ENCODE measurements around the gene SMAD7. TPM values are rescaled to one million over a fixed set of nuclear protein-coding genes. Genes with fewer than 3 reads are reported as not detected.

The SMAD7 gene
- total RNA-seq, 4 donors from 2014 or later = 19.4 to 77.6 (median 30.0) TPM

DNA sequence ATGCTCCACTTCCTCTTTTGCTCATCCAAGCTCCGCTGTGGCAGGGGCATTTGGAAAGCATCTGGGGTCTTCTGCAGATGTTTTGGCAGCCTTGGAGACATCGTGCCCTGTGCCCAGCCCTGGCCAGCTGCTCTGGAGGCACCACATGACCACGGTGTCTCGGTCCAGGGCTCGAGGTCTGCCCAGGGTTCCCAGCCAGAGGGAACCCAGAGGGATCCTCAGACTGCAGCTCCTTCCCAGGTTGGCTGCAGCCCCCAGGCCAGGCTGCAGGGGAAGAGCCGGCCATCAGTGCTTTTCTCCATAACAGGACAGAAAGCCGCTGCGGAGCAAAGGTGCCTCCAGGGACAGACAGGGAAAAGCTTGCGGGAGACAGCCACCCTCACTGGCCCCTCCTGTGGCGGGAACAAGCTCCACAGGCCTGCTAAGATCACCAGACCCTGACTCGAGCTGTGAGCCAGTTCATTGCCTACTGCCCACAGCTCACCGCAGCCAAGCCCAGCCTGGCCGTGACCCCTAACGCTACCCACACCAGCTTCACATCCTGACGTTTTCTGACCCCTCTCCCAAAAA, 74.7 kb downstream of the SMAD7 start:
- TF ChIP-seq, protein P1, sequence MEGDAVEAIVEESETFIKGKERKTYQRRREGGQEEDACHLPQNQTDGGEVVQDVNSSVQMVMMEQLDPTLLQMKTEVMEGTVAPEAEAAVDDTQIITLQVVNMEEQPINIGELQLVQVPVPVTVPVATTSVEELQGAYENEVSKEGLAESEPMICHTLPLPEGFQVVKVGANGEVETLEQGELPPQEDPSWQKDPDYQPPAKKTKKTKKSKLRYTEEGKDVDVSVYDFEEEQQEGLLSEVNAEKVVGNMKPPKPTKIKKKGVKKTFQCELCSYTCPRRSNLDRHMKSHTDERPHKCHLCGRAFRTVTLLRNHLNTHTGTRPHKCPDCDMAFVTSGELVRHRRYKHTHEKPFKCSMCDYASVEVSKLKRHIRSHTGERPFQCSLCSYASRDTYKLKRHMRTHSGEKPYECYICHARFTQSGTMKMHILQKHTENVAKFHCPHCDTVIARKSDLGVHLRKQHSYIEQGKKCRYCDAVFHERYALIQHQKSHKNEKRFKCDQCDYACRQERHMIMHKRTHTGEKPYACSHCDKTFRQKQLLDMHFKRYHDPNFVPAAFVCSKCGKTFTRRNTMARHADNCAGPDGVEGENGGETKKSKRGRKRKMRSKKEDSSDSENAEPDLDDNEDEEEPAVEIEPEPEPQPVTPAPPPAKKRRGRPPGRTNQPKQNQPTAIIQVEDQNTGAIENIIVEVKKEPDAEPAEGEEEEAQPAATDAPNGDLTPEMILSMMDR (IDR thresholded peaks at IDR 0.05; ENCODE audit: low read depth) = no peak

DNA sequence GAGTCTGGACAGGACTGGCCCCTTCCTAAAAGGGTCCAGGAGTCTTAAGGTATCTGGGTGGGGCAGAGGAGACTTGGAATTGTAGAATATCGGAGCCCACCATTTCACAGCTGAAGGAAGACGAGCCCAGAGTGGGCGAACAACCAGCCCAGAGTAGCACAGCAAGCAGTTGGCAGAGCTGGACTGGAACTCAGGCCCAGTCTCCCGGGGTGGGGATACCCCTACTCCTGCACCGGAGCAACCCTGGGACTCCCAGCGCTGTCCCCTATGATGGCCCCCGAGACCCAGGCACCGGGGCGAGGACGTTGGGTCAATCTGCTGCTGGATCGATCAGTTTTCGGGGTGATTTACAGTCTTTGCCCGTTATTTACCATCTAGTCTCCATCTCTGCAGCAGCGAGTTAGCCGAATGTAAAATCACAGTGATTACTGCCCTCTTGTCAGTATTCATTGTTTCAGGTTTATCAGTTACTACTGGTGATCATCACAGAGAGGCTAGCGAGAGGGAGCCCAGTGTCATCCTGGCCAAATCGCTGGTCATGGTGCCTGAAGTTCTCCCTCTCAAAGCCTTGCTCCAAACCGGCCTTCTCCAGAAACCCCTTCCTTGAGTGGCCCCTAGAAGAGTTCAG, 75.3 kb downstream of the SMAD7 start:
- TF ChIP-seq, protein P1 (IDR thresholded peaks at IDR 0.05; ENCODE audit: low read depth) = no peak

DNA sequence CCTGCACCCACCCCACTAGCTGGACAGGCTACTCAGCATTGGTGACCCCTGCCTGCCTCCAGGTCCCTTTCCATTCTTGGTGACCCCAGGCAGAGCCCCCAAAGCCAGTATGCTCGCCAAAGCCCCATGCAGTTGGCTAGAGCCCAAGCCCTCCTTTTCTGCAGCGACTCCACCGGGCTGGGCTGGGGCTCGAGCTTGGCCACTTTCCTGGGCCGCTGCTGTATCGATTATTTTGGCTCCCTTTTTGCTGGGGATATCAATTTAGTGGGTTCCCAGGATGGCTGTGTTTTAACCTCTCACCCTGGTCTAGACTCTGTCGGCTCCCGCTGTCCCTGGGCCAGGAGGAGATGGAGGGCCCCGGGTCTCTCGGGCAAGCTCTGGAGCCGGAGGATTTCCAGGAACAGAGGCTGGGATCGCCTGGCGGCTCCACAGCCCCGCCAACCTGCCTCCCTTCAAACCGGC, 76.0 kb downstream of the SMAD7 start:
- TF ChIP-seq, protein P1 (IDR thresholded peaks at IDR 0.05; ENCODE audit: low read depth) = no peak

DNA sequence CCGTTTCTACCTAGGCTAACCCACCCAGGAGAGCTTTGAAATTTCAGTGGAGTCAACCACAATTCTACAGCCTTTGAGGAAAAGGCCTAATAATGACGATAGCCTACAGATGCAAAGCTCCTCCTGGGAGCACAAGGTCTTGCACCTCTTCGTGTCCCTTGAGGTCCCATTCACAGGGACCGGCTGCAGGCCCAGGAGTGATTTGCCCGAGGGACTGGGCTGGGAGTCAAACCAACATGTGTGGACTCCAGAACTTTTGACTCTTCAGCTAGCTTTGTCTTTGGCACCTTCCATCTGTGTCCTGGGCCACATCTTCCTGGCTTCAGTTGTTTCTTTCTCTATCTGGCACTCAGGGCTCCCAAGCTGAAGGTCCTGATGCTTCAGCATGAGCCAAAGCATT, 76.5 kb downstream of the SMAD7 start:
- TF ChIP-seq, protein P1 (IDR thresholded peaks at IDR 0.05; ENCODE audit: low read depth) = no peak

DNA sequence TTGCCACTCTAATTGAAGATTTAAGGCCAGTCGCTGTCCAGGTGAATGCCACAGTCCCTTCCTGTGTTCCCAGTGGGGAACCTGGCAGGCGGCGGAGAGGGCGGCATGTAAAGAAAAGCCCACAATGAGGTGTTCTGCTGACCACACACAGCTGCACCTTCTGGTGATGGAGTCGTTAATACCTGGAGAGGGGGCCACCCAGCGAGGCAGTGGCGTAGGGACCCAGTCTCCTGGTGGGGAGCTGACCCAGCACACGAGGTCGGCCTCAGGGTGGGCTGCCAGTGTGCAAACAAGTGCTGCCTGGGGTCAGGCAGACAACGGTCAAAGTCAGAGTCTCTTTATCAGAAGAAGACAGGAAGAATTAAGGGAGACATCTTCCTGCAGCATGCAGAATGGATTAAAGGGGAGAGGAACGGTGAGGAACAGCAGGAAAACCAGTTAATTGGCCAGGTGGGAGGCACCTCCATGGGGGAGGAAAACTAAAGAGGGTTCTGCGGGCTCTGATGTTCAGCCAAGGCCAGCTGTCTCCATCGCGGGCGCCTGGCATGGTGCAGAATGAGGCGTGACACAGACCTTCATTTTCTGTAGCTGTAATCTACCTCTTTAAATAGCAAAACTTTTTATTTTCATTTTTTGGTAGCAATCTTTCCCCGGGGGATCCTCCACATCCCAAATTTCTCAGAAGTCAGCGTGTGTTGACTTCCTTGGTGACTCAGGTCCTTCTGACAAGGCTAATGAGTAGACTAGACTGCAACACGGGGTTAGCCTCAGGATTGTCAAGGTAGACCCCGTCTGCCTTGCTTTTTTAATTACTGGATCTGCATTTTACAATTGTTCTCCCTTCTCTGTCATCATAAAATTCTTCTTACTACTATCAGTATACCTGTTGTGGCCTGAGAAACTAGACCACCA, 78.3 kb downstream of the SMAD7 start:
- TF ChIP-seq, protein P1 (IDR thresholded peaks at IDR 0.05; ENCODE audit: low read depth) = no peak

DNA sequence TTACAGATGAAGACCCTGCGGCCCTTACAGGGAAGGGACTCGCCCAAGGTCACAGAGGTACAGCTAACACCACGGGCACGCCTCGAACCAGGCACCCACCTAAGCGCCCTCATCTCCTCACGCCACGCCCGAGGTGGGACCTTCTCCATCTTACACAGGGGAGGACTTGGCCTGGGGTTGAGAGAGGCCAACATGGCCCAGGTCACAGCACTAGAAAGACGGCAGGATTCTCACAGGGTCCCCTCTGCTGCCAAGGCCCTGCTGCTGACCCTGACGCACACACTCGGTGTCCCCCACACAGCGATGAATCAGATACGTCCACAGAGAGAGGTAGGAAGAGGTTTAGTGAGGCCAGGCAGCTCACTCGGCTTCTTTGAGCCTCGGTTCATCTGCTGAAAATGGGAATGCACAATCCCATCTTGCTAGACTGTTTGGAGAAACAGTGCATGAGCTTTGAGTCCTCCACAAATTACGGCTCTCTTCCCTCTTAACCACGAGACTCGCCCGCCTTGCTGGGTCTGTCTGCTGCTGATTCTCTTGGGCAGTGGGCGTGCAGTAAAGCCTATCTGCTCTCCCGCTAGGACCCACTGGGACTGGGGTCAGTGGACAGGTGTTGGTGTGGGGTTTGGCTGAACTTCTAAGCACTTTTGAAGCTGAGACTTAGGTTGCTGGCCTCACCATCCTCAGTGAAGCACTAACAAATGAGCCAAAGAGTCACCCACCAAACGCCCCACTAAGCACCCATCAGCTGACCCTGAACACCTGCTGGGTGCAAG, 79.2 kb downstream of the SMAD7 start:
- TF ChIP-seq, protein P1 (IDR thresholded peaks at IDR 0.05; ENCODE audit: low read depth) = no peak

Data from subcutaneous adipose tissue (tissue), 4 donors.